PC-3 (cell line): ENCODE measurements around the gene KAZN.

Source experiments
- EZH2 ChIP-seq: fragments of 300-600 bp; sonication (generic); IDR thresholded peaks from one replicate; pipeline ENCODE4 v1.6.1; 2017; ENCODE audit warnings: antibody characterized with exemption, mild to moderate bottlenecking, low read length; ENCODE audit not compliant: unreplicated experiment
- EZH2phosphoT487 ChIP-seq: fragments of 300-600 bp; sonication (generic); IDR thresholded peaks from 2 replicates; pipeline ENCODE4 v1.6.1; 2018; ENCODE audit warnings: mild to moderate bottlenecking, antibody characterized with exemption, low read length, borderline replicate concordance
- TF ChIP-seq, protein P1 (sequence below): fragments of 300-600 bp; sonication (generic); conservative IDR thresholded peaks from 2 replicates; pipeline ENCODE4 v1.5.1; 2017; ENCODE audit warnings: antibody characterized with exemption, low read depth, mild to moderate bottlenecking, low read length

- TF ChIP-seq, protein P1, sequence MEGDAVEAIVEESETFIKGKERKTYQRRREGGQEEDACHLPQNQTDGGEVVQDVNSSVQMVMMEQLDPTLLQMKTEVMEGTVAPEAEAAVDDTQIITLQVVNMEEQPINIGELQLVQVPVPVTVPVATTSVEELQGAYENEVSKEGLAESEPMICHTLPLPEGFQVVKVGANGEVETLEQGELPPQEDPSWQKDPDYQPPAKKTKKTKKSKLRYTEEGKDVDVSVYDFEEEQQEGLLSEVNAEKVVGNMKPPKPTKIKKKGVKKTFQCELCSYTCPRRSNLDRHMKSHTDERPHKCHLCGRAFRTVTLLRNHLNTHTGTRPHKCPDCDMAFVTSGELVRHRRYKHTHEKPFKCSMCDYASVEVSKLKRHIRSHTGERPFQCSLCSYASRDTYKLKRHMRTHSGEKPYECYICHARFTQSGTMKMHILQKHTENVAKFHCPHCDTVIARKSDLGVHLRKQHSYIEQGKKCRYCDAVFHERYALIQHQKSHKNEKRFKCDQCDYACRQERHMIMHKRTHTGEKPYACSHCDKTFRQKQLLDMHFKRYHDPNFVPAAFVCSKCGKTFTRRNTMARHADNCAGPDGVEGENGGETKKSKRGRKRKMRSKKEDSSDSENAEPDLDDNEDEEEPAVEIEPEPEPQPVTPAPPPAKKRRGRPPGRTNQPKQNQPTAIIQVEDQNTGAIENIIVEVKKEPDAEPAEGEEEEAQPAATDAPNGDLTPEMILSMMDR, result no peak
- TF ChIP-seq EZH2phosphoT487 (no peak), EZH2 (no peak)
Measured at GRCh38 chr1:15055736-15056415, 457.4 kb downstream of the KAZN start.
